ENCODE measurements around the gene MACROD1. TPM values are rescaled to one million over a fixed set of nuclear protein-coding genes. Genes with fewer than 3 reads are reported as not detected.

Gene MACROD1
- total RNA-seq, 1 donor from 2014 or later = 9.3 TPM

DNA sequence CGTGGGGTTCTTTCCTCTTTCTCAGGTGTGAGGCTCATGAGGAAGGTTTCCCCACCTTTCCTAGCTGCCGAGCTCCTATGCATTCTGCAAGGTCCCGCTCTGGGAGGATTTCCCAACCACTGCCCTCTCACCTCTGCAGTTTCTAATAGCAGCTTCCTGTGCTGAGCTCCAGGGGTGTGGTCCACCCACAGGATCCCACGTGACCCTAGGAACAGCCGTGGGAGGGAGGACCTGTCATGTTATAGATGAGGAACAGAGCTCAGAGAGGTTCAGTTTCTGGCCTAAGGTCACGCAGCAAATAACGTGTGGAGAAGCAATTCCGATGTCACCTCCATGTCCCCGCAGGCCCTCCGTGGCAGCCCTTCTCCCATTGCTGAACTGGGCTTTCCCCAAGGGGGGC, 91.7 kb downstream of the MACROD1 start:
- DNase-seq (ENCODE audit: low read depth) = no peak

DNA sequence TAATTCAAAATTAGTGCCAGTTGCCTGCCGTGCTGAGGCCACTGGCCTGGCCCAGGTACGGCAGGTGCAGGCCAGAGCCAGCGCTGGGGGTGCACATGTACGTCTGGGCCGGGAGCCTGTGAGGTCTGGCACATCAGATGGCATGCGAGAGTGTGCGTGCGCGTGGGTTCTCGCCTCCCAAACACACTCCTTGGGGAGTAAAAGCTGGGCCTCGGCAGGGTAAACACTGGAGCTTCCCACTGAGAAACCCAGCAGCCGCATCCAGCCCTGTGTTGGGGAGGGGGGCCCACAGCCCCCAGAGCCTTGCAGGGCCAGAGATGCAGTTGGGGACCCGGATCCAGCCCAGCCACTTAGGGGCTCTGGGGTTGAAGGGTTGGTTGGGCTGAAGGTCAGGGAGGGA, 92.4 kb downstream of the MACROD1 start:
- no peak for DNase-seq (ENCODE audit: low read depth)

DNA sequence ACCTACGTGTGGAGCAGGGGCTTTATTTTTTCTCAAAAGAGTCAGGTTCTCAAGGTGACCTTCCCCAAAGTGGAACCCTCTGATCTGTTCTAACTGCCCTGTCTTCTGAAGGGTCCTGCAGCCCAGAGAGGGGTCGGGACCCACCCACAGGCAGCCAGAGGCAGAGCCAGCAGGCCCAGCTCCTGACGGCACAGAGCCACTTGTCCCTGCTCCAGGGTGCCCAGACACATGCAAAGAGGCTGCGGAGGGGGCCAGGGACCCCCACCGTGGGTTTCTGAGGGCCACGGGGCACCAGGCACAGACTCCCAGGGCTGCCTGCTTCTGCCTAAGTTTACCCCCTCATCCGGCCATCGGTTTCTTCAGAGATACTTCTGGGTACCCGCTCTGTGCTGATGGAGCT, 93.0 kb downstream of the MACROD1 start:
- no peak for DNase-seq (ENCODE audit: low read depth)

DNA sequence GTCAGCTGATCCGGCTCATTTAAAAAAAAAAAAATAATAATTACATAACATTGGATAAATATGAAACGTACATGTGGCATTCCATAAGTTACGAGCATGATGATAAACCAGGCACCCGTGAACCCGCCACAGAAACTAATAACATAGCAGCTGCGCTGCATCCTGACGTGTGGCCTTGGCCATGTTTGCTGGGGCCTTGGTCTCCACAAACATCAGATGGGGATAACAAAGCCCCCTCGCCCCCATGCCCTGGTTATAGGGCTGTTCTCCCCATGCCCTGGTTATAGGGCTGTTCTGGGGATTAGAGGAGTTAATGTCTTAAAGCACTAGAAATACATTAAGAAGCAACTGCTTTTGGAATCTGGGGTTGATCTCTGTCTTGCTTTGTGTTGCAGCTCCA, 93.5 kb downstream of the MACROD1 start:
- DNase-seq (ENCODE audit: low read depth) = no peak

DNA sequence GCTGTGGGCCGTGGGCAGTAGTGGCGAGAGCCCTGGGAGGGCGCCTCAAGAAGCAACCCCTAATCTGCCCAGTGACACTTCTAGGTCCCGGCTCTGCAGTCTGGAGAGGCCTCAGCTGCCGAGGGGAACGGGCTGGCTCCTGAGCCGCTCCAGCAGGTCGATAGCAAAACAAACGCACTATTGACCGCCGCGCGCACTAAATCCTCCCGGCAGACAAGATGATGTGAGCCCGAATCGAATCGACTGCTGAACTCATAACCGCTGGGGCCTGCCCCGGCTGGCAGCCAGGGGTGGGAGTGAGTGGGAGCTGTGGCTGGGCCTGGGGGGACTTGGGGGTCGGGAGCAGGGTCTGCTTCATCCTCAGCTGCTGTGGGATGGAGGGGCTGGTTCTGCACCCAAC, 94.1 kb downstream of the MACROD1 start:
- DNase-seq (ENCODE audit: low read depth) = no peak

DNA sequence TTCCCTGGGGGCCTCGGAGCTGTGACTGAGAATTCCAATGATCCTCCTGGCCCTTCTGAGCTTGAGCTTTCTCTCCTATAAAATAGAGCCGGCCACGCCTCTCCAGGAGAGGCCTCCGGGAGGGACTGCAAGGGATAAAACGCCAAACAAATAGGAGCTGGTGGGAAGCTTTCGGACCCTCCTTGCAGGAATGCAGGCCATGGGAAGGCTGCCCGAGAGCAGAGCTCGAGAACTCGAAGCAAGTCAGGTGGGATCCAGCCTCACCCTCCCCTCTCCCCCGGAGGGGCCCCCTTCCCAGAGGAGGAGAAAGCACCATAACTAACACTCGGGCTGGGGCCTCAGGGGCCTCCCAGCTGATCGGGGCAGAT, 95.6 kb downstream of the MACROD1 start:
- no peak for DNase-seq (ENCODE audit: low read depth)

DNA sequence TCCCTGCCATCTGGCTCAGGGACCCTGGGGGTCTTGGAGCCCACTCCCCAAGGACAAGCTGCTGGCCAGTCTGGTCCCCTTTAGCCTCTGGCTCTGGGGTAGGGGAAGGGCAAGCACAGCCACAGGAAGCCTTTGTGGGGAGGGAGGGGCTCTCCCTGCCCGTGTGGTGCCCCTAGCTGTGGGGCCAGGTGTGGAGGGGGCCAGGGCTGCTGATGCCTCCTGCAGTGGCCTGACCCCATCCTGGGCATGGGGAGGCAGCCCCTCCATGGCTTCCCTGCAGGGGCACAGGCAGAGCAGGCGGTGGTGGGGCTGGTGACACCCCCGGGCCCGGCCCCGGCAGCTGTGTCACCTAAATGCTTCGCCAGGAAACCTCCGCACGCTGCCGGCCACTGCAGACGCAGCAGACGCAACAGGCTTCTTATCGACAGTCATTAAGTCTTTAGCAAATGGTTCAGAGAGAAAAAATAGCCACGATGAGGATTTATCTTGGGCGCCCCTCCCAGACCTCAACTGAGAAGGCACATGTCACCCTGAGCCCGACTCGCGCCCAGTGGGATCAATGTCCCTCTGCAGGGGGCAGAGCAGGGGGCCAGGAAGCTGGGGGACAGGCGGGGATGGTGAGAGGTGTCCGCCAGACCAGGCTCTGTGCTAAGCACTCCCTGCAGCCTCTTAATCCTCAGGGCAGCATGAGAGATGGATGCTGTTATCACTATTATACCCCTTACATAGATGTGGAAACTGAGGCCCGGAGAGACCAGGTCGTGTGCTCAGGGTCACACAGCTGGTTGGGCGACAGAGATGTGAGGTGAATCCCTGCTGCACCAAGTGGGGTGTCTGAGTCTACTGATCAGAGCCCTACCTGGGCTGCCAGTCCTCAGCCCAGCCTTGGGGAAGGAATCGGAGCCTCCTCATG, 96.3 kb downstream of the MACROD1 start:
- DNase-seq (ENCODE audit: low read depth) = no peak

DNA sequence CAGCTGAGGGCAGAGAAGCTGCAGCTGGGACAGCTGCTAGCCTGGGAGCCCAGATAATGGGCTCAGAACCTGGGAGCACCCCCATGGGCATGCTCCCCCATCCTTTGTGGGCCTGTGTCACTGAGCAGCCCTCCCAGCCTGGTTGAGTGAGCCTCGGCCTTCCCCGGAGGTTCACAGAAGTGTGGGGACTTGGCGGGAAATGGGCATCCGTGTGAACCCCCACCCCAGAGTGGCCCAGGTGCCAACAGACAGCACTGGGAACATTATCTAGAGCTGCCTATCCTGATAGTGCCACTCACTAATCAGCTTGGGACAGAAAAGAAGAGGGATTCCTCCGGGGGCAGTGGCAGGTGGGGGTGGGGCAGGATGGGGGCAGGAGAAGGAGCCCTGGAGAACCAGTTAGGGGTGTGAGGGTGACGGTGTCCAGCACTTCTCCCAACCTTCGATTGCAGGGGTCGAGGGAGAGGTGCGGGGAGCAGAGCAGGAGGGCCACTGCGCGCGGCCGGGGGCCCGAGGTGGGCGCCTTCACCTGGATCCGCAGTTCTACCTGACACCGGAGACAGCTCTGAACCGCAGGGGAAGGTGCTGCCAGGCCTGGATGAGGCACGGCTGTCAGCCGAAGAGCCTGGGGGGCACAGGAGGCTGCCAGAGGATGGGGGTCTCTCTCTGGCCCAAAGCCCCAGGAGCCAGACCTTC, 97.1 kb downstream of the MACROD1 start:
- DNase-seq (ENCODE audit: low read depth) = no peak

DNA sequence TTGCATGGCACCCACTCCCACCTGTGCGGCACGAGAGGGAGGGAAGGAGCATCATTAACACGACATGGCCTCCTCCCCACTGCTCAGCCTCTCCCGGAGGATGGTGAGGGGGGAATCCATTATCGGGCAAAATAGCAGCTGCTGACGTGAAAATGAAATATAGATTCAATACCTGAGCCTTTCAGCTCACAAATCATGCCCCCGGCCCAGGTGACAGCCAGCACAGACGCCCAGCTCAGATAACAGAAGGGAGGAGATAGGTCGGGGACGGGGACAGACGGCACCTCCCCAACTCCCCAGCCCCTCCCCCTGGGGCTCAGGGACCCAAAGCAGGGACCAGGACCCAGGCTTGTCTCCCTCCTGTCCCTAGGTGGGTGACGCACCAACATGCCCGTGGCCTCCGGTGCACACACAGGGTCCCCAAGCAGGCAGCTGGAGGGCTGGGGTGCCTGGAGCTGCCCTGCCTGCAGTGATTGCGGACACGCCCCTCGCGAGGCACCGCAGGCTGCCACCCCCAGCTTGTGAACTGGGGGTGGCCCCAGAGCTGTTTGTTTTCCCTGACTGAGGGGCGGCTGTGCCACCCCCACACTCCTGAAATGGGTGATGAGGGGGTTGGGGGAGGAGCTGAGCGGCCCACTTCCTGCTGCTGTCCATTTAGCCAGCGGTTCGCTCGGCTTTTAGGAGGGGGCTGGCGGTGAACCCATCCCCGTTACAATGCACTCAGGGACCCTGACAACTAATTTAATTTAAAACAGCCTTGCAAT, 98.5 kb downstream of the MACROD1 start:
- DNase-seq (ENCODE audit: low read depth) = no peak

DNA sequence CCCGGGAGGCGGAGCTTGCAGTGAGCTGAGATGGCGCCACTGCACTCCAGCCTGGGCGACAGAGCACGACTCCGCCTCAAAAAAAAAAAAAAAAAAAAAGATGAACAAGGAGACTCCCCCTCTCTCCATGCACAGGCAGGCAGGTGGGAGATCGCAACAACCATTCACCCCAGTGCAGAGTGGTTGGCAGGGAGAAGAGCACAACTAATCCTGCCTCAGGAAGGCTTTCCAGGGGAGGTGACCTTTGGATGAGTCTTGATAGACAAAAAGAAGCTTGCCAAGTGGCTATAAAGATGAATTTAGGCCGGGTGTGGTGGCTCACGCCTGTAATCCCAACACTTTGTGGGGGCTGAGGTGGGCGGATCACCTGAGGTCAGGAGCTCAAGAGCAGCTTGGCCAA, 100.2 kb downstream of the MACROD1 start:
- DNase-seq (ENCODE audit: low read depth) = no peak

DNA sequence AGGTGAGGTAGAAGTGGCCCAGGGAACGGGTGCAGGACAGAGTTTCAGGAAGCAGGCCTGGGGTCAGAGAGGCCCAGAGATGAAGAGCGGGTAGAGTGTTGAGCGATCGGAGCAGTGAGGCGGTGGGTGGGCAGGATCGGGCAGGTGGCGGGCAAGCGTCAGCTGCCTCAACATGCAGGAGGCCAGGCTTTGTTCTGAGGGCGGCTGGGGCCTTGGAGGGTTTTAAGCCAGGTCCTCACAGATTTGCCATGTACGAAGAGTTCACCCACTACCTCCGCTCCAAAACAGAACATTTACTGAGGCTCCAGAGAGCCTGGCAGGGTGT, 100.8 kb downstream of the MACROD1 start:
- DNase-seq (ENCODE audit: low read depth) = no peak

DNA sequence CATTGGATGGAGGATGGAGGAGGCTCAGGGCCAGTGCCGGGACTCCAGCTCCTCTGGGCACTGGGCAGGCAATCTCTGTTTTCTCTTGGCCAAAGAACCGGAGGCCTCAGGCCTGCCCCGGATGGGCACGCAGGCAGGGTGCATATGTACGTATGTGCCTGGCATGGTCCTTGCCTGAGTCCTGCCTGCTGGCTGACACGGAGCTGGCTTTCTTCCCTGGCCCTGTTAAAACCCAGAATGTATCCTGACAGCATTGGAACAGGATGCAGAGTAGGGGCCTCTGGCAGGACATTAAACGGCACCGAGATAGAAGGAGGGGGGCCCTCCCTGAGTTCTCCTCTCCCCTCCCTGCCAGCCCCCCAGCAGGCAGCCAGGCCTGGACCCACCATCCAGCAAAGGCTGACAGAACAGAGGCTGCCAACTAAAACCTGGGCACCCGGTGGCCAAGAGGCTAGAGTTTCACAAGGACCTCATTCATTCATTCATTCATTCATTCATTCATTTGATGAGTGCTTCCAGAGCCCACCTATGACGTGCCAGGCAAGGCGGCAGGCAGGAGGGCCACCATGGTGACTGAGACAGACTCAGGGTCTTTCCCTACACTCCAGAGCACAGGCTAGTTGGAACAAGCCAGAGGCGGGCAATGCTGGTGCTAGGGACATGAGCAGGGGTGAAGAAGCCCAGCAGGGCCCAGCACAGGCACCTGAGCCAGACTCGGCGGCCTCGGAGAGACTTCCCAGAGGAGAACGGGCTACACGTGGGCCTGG, 101.4 kb downstream of the MACROD1 start:
- DNase-seq (ENCODE audit: low read depth) = no peak

DNA sequence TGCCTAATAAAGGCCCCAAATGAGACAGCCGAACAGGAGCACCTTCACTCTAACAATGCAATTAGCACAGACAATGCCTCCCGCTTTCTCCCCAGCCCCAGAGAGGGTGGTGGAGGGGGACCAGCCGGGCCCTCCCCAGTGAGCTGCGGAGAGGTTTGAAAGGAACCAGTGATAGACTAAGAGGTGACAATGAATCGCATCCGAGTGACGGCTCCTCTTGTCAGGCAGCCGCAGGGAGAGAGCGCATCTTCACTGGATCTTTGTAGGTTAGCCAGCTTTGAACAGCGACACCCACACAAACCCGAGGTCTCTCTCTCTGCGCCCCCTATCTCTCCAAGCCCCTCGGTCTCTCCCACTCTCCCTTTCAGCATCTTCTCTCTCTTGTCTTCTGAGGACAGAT, 102.1 kb downstream of the MACROD1 start:
- no peak for DNase-seq (ENCODE audit: low read depth)

DNA sequence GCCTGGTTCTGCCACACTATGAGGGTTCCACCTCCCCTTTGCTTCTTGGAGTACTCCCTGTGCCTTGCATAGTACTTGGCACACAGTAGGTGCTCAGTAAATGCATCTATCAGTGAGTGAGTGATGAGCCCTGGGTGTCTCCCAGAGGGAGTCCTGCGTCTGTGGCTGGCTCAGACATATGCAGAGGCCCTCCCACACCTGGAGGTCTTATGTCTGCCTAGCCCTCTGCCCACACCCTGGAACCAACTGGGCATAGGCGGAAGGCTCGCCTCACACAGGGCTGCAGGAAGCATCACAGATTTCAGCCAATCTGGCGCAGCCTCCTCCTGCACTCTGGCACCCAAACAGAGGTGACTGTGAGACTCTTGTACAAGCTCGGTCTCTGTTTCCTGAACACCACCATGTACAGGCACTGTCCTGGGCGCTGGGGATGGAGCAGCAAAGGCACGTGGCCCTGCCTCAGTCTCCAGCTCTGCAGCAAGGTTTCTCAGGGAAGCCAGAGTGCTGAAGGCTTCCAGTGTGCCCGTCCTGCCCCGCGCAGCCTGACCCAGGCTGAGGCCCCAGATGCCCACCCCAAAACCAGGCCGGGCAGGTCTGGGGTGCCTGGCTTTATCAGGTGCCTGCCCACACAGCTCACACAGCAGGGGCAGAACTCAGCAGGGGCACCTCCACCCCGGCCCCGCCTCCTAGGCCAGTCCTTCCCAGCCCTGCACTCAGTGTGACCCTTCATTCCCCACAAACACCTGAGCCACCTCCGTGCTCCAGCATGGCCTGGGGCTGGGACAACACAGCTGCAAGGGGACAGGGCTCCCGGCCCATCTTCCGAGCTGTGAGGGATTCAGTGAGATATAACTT, 103.5 kb downstream of the MACROD1 start:
- DNase-seq (ENCODE audit: low read depth) = no peak

DNA sequence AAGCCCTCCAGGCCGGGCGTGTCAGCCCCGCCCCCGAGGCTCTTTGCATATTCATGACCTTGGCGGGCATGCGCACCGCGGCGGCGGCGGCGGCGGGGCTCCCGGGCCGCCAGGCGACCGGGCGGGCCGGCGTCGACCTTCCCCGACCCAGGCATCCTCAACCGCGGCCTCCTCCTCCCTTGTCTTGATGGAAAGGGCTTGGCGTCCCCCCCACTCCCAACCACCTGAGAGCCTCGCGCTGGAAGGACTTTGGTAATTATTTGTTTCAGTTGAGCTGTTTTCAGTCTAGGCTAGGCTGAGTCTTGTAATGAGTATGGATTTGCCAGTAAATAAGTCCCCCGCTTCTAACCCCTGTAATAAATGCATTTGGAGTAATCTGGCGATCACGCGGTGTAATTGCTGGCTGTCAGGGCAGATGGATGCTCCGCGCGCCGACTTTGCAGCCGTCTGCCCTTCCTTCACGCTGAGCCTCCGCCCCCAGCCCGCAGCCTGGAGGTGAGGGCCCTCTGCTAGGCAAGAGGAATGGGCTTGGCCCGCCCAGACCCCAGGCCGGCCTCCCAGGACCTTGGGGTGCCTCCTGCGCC, 105.0 kb downstream of the MACROD1 start:
- DNase-seq (ENCODE audit: low read depth) = peak; percentile 14

DNA sequence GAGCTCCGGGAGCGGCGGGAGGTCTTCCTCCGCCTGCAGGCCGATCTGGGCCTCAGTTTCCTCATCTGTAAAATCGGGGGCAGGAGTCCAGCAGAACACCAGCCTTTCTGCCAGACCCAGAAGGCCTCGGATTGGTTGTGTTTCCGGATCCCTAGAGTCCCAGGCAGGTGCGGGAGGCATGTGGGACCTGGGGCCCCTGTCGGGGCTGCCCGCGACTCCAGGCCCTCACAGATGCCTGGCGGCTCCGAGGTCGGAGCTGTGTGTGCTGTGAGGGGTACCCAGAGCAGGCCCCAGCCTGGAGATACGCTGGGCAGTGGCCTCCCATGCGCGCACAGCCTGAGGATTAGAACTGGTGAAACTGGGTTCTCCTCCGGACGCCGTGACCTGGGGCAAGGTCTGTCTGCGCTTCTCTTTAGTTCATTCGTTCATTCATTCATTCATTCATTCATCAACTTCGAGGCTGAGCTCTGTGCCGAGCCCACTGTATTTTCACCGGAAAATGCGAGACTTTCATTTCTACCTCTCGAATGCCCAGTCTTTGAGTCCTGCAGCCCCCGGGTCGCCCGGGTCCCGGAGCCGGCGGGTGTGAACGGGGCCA, 105.6 kb downstream of the MACROD1 start:
- DNase-seq (ENCODE audit: low read depth) = no peak

DNA sequence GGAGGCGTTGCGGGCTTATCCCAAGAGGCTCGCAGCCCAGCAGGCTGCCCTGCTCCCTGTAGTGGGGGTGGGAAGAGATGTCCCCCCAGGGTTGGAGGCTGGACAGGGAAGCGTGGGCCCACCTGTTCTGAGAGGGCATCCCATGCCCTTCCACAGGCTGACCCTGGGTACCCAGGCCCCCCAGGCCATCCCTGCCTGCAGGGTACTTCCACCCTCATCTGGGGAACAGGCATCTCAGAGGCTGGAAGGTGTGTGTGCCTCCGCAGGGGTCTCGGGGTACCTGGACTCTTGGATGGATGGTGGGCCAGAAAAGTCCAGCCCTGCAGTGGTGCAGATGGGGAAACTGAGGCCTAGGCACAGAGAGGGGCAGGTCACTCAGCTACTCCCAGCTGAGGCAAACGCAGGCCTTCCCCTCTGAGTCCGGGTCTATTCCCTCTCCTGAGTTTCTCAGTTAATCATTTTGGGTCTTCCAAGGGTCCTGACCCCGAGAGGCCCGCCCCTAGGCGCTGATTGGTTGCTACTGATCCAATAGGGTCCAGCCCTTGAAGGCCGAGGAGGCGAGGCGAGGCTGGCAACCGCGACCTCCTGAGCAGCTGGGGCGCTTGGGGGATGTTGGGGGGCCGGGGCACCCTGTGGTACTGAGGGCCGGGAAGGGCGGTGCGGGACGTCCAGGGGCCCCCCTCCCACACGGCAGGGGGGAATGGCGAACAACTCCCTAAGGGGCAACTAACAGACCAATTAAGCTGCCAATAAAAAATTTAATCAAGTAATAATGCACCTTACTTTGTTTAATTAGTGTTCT, 106.4 kb downstream of the MACROD1 start:
- DNase-seq (ENCODE audit: low read depth) = no peak

DNA sequence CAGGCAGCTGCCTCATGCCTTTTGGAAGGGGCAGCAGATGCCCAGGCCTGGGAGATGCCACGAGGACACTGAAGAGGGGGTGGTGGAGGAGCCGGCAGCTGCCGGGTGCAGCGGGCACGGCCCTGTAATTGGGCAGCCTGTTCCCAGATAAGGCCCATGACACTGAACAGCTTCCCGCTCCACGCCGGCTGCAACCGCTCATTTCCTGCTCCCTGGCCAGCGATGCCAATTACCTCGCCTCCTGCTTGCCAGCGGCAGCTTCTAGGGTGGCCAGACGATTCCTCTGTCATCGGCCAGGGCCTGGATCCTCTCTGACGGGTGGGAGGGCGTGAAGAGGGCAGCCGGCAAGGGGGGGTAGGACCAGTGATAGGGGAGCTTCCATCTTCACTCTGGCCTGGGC, 107.4 kb downstream of the MACROD1 start:
- DNase-seq (ENCODE audit: low read depth) = no peak

DNA sequence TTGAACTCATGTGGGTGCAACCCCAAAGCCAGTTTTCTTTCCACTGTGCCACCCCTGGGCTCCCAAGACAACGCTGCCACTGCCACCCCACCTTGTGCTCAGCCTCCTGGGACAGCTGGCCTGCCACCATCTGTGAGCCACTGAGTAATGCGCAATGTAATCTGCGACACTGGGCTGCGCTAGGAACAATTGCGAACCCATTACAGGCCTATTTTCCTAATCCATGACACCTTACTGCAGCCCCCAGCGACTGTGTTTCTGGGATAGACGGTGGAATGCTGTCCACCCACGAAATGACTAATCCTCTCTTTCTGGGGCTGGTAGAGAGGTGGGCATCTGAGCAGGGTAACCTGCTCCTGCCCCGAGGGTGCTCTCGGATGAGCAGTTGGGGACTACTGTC, 108.0 kb downstream of the MACROD1 start:
- no peak for DNase-seq (ENCODE audit: low read depth)
